Measurements from ENCODE around the gene HRC. TPM values are rescaled to one million over a fixed set of nuclear protein-coding genes. Genes with fewer than 3 reads are reported as not detected.

Gene HRC
- total RNA-seq, 1 donor from 2014 or later: not detected

DNA sequence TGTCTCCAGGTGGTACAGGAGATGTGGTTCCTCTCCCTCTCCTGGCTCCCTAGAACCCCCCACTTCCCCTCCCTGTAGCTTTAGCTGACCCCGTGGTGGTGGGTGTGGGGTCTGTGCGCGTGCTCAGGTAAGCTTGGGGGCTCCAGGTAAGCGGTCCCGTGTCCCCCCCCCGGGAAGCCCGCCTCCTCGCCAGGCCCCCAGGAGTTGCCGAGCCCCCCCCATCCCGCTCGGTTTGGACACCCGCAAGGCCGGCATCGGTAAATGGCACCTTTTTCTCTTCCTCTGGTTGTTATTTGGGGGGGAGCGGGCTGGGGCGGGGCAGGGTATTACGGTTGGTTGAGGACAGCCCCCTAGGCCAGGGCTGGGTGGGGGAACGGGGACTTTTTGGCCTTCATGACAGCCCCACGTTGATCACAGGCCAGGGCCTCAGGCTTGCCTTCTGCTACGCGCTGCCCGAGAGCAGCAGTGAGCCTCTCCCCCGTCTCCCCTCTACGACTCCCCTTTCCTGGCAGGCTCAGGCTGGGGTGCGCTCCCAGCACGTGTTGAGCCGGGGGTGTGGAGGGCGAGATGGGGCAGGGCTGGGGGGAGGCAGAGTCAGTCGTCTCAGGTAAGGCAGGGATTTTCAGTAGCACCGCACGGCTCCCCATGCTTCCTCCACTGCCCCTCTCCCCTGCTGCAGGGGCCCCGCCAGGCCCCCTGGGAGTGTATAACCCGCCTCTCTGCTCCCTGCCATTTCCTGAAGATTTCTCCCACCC, 51.7 kb downstream of the HRC start:
- DNase-seq (ENCODE audit: low read depth) (no peak), FAIRE-seq (no peak)
- TF ChIP-seq, protein P1, sequence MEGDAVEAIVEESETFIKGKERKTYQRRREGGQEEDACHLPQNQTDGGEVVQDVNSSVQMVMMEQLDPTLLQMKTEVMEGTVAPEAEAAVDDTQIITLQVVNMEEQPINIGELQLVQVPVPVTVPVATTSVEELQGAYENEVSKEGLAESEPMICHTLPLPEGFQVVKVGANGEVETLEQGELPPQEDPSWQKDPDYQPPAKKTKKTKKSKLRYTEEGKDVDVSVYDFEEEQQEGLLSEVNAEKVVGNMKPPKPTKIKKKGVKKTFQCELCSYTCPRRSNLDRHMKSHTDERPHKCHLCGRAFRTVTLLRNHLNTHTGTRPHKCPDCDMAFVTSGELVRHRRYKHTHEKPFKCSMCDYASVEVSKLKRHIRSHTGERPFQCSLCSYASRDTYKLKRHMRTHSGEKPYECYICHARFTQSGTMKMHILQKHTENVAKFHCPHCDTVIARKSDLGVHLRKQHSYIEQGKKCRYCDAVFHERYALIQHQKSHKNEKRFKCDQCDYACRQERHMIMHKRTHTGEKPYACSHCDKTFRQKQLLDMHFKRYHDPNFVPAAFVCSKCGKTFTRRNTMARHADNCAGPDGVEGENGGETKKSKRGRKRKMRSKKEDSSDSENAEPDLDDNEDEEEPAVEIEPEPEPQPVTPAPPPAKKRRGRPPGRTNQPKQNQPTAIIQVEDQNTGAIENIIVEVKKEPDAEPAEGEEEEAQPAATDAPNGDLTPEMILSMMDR (IDR thresholded peaks at IDR 0.05; ENCODE audit: insufficient read depth, low read length, severe bottlenecking): no peak
- Histone ChIP-seq H3K4me3 (ENCODE audit: low read depth, low read length) (no peak overlapping the region), H3K27me3 (ENCODE audit: control insufficient read depth, insufficient read depth, low read length) (no peaks in the 10 kb centered on the region), H3K36me3 (ENCODE audit: control insufficient read depth, insufficient read depth, low read length) (peaks cover 64% of the 10 kb centered on the region)

DNA sequence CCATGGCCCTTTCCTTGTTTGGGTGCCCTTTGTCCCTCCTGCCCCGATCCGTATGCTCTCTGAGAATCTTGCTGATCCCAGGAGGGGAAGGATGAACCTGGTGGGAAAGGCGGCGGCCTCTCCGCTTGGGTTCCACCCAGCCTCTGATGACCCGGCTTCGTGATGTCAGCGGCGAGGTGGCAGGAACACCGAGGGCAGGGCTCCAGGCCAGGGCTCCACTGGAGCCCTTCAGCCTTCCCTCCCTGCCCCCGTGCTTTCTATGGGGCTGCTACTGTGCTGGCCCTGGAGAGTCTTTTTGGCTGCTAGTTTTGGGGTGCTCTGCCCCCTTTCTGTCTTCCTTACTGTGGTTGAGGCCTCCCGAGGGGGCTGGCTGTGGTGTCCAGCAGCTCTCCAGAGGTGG, 52.9 kb downstream of the HRC start:
- H3K36me3 ChIP-seq (ENCODE audit: control insufficient read depth, insufficient read depth, low read length): peaks cover 65% of the 10 kb centered on the region
- H3K27me3 ChIP-seq (ENCODE audit: control insufficient read depth, insufficient read depth, low read length): no peaks in the 10 kb centered on the region
- TF ChIP-seq, protein P1 (IDR thresholded peaks at IDR 0.05; ENCODE audit: insufficient read depth, low read length, severe bottlenecking): no peak
- H3K4me3 ChIP-seq (ENCODE audit: low read depth, low read length): no peak overlapping the region
- no peak for FAIRE-seq
- DNase-seq (ENCODE audit: low read depth): no peak

Other genes with a start within 250 kb of the HRC start
- gene DHDH, start 221.7 kb downstream of the HRC start, total RNA-seq: 9.2 and 10.8 TPM in 2 replicates
- gene BAX, start 200.5 kb downstream of the HRC start, total RNA-seq: 64.8 and 68.2 TPM in 2 replicates
- 787 and 1,701 TPM in 2 replicates for gene FTL, start 190.1 kb downstream of the HRC start, total RNA-seq
- 25.5 and 28.9 TPM in 2 replicates for gene GYS1, start 162.1 kb downstream of the HRC start, total RNA-seq
- gene RUVBL2, start 161.5 kb downstream of the HRC start, total RNA-seq: 154 and 267 TPM in 2 replicates
- 0.38 TPM in 1 of 2 replicates, not detected in the other for gene LHB, start 138.3 kb downstream of the HRC start, total RNA-seq
- gene CGB3, start 131.1 kb downstream of the HRC start, total RNA-seq: not detected in 2 replicates
- not detected in 2 replicates for gene CGB2, start 123.5 kb downstream of the HRC start, total RNA-seq
- gene CGB1, start 118.5 kb downstream of the HRC start, total RNA-seq: not detected in 2 replicates
- gene CGB5, start 111.5 kb downstream of the HRC start, total RNA-seq: 0.26 and 0.64 TPM in 2 replicates
- 0.26 TPM in 1 of 2 replicates, not detected in the other for gene CGB8, start 106.3 kb downstream of the HRC start, total RNA-seq
- 1.1 and 1.2 TPM in 2 replicates for gene CGB7, start 97.6 kb downstream of the HRC start, total RNA-seq
- gene NTF4, start 90.6 kb downstream of the HRC start, total RNA-seq: 3.2 and 9.9 TPM in 2 replicates
- not detected in 2 replicates for gene KCNA7, start 82.7 kb downstream of the HRC start, total RNA-seq
- 74.5 and 126 TPM in 2 replicates for gene SNRNP70, start 69.9 kb downstream of the HRC start, total RNA-seq
- 3.2 and 6.5 TPM in 2 replicates for gene LIN7B, start 41.0 kb downstream of the HRC start, total RNA-seq
- 0.53 and 1.9 TPM in 2 replicates for gene C19orf73, start 36.3 kb downstream of the HRC start, total RNA-seq
- gene PPFIA3, start 35.9 kb downstream of the HRC start, total RNA-seq: 1.3 and 2.2 TPM in 2 replicates
- gene TRPM4, start 2.4 kb upstream of the HRC start, total RNA-seq: 11.1 and 18.6 TPM in 2 replicates
- gene SLC6A16, start 169.8 kb upstream of the HRC start, total RNA-seq: under 0.01 TPM in 1 of 2 replicates, not detected in the other
- not detected in 2 replicates for gene CD37, start 180.0 kb upstream of the HRC start, total RNA-seq
- 6.9 and 8.4 TPM in 2 replicates for gene TEAD2, start 207.0 kb upstream of the HRC start, total RNA-seq
- gene DKKL1, start 208.5 kb upstream of the HRC start, total RNA-seq: not detected in 2 replicates
- gene KASH5, start 232.9 kb upstream of the HRC start, total RNA-seq: not detected in 2 replicates

All from bronchial epithelial cell (primary cell).